Ureter (tissue), 1 donor: Measurements from ENCODE around the gene SLC22A16. TPM values are rescaled to one million over a fixed set of nuclear protein-coding genes. Genes with fewer than 3 reads are reported as not detected.
"Not testable (repeated sequence)": the region's sequence is repeated elsewhere in the genome, so short reads cannot be mapped to it uniquely, and the experiment has no call there.

Source experiments
- DNase-seq: peaks from one replicate; pipeline ENCODE4 v3.0.0-alpha.2; 2020; ENCODE audit warnings: low spot score
- total RNA-seq: library from RNA; stranded (reverse); gene quantifications from one replicate; pipeline ENCODE4 v1.2.4, GENCODE V29; 2023
- donor health status: DM: yes; HTN: yes; CAD: no.

SLC22A16 gene, protein sequence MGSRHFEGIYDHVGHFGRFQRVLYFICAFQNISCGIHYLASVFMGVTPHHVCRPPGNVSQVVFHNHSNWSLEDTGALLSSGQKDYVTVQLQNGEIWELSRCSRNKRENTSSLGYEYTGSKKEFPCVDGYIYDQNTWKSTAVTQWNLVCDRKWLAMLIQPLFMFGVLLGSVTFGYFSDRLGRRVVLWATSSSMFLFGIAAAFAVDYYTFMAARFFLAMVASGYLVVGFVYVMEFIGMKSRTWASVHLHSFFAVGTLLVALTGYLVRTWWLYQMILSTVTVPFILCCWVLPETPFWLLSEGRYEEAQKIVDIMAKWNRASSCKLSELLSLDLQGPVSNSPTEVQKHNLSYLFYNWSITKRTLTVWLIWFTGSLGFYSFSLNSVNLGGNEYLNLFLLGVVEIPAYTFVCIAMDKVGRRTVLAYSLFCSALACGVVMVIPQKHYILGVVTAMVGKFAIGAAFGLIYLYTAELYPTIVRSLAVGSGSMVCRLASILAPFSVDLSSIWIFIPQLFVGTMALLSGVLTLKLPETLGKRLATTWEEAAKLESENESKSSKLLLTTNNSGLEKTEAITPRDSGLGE
- total RNA-seq: not detected

DNA sequence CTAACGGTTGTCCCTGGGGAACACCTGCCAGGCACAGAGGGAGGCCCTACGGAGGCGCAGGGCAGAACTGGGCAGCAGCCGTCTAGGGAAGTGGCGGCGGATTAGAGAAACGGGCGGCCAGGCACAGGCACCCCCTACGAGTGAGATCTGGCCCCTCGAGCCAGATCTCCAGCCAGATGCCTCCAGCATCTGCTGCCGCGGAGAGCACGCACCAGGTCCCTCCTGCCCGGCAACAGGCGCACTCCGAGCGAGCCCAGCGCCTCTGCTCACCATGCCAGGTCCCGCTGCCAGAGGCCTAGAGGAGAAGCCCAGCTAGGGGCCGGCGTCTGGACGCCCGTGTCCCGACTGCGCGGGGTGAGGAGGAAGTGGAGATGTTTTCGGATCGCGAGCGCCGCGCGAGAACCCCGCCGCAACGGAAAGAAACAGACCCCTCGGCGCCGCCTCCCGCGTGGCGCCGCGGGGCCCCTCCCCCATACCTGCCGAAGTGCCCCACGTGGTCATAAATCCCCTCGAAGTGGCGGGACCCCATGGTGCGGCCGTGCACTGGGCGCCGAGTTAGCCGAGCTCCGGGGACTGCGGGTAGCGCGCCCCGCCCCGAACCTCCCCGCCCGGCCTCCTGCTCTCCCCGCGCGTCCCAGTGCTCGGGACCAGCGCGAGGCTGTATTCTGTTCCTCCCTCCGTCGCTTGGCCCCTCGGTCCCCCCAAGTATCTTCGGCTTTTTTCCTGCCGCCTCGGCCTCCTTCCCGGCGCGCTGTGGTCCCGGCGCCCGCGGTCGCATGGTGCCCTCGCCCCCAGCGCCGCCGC lies at the start of gene SLC22A16:
Gene SLC22A16 (minus strand): TSS at position 568 of the 804 bp plus-strand sequence. CDS start 39 bp downstream, at position 529.
- DNase-seq: no peak

DNA sequence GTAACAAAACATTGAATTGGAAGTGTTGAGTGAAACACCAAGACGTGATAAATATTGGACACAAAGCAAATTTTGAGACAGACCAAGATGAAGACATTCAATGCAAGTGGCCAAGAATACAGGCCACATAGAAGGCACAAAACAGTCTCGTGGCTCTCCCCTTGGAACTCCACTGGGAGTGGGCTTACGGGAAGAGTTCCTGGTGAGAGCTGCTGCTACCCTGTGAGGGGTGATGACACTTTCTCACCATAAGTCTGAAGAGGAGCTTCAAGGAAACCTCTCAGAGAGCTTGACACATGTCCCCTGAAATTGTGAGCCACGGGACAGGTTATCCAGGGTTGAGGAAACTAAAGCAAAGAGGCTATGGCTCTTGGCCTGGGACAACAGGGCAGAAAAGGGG lies 48.6 kb upstream of the SLC22A16 start:
- DNase-seq: no peak

DNA sequence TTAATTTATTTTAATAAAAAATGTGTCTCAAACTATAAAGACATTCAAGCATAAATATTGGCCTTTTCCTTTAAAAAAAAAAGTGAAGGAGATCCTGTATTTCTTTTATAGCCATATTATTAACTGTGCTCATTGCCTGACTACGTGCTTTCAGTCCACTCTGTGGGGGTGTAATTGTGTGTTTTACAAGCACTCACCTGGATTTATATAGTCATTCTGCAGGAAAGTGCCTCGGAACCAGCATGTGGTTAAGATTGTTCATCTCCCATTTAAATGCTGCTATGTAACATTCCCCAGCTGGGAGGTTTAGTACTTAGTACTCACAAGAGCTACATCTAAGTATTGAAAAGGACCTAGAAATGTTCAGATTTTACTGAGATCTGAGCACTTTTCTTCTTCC lies 47.9 kb upstream of the SLC22A16 start:
- DNase-seq: no peak

DNA sequence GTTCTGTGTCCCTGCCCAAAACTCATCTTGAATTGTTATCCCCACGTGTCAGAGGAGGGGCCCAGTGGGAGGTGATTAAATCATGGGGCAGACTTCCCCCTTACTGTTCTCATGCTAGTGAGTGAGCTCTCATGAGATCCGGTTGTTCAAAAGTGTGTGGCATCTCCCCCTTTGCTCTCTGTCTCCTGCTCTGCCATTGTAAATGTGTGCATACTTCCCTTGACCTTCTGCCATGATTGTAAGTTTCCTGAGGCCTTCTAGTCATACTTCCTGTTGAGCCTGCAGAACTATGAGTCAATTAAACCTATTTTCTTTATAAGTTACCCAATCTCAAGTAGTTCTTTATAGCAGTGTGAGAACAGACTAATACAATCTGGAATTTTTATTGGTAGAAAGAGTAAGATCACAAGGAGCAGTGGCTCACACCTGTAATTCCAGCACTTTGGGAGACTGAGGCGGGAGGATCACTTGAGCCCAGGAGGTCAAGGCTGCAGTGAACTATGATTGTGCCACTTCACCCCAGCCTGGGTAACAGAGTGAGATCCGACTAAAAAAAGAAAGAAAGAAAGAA lies 47.1 kb upstream of the SLC22A16 start:
- no peak for DNase-seq

DNA sequence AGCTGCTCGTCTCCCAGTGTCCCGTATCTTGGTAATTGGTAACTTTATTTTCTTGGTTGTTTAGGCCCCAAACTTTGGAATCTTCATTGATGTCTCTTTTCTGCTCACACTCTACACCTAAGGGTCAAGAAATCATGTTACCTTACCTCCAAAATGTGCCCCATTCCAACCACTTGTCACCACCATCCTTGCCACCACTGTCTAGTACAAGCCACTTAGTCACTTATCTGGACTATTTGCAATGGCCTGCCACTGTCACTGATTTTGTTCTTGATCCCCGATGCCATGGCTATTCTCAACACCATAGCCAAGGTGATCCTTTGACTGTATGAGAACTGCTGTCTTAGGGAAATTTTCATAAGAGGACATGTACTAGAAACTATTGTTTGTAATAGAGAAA lies 46.0 kb upstream of the SLC22A16 start:
- DNase-seq: no peak

DNA sequence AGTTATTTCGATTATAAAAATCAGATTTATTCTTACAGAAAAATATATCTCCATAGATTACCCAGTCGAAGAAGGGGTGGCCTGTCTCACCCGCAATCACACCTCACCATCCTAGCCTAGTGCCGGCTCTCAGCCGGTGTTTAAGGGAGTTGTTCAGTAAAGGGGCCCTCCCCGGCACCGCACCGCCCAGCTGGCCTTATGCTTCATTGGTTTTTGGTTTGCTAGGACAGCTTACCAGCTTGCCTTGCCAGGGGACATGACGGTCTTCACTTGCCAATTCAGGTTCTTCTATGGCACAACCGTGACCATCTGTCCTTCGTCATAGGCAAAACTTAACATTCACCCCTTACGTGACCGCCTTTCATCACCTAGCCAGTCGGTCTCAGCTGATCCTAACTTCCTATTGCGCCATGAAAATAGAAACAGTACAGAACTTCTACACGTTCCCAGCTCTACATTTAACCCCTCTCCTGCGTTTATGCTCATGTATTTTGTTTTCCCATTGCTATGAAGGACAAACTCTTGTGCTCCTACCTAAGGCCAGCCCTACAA lies 44.7 kb upstream of the SLC22A16 start:
- no peak for DNase-seq

DNA sequence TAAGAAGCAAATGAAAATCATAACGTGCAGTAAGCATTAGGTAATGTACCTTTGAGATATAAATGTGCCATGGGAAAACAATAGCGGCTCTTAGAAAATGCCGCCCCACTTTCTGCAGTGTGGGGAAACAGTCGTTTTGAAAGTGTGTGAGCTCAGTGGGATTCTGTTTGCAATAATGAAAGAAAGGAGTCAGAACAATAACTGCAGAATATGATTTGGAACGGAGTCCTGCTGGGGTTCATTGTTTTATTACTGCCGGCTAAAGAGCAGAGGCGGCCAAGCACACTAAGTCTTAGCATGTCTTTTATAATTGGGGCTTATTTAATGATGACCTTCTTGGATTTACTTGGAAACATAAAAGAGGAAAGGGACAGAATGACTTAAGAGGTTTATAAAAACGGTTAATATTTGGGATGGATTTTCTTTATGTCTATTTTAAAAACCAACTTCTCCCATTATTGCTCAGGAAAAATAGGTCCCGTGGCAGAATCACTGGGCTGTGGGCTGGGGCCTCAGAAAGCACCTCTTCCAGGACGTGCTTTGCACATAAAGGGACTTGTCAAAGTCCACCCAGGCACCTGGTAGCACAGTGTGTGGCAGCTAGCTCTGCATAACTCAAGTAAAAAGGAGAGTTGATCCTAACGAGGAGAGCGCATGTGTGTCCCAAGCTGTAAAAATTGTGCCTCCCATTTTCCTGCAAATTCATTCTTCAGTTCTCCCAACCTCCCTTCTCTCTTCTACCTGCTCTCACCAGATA lies 44.0 kb upstream of the SLC22A16 start:
- no peak for DNase-seq

DNA sequence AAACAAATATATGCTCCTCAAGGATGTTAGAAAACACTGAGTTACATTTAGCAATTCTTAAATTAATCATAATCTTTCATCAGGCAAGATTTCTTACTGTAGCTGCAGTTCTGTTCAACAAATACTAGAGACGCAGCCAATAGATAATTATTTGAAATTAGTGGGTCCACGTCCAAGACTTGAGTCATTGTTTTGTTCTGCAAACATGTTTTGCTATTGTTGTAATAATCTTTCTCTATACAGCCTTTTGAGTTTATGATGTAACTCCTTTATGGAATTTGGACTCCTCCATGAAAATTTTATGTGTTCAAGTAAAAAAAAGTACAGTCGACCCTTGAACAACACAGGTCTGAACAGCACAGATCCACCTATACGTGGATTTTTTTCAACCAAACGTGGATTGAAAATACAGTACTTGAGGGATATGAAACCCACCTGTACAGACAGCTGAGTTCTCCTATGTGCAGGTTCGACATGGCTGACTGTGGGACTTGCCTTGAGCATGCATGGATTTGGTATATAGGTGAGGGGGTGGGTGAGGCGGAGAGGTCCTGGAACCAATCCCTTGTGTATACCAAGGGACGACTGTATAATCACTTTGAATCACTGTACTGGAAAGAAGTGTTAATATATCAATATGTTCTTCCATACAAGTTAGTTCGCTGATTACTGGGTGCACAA lies 41.3 kb upstream of the SLC22A16 start:
- DNase-seq: no peak

DNA sequence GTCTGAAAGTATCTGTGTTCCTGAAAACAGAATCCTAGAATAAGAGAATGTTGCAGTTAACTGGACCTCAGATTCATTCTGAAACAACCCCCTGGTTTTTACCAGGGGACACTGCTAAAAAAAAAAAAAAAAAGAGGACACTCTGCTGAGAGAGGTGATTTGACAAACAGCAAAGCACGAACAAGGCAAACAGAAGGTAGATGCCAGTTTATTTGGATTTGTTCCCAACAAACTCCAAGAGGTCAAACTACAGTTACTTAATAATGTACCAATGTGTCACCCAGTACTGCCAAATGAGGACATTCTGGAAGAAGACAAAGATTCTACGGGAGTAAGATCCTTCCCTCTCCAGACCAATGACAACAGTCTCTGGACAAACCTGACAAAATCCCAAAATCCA lies 40.6 kb upstream of the SLC22A16 start:
- DNase-seq: no peak

DNA sequence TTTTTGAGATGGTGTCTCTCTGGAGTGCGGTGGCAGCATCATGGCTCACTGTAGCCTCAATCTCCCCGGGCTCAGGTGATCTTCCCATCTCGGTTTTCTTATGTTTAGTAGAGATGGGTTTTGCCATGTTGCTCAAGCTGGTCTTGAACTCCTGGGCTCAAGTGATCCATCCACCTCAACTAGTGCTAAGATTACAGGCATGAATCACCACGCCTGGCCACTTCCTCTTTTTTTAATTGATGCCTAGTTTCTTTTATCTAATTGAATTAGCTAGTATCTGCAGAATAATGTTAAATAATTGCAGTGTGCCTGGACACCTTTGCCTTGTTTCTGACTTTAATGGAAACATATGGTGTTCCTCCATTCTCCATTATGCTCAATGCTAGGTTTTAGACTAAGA lies 38.4 kb upstream of the SLC22A16 start:
- DNase-seq: no peak

DNA sequence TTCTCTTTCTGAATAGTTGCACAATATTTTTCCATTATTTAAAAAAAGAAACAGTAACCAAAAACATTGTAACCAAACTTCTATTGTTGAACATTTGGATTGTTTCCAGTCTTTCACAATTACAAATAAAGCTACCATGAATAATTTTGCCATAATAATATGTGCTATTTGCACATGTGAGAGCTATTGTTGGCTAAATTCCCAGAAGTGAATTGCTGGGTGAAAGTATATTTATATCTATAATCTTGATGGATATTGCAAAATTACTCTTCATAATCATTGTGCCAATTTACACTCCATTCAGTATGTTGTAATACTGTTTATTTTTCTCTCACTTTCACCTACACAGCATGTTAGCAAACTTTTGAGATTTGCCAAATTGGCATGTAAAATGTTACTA lies 36.6 kb upstream of the SLC22A16 start:
- DNase-seq: no peak

DNA sequence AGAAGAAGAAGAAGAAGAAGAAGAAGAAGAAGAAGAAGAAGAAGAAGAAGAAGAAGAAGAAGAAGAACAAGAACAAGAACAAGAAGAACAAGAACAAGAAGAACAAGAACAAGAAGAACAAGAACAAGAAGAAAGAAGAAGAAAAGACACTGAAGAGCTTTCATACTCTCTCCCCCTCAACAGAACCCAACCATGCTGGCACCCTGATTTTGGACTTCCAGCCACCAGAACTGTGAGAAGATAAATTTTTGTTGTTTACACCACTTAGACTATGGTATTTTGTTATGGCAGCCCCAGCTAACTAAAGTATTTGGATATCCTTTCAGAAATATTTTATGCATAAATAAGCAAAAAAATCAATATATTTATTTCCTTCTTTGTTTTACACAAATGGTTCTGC lies 36.1 kb upstream of the SLC22A16 start:
- DNase-seq: not testable (repeated sequence)

DNA sequence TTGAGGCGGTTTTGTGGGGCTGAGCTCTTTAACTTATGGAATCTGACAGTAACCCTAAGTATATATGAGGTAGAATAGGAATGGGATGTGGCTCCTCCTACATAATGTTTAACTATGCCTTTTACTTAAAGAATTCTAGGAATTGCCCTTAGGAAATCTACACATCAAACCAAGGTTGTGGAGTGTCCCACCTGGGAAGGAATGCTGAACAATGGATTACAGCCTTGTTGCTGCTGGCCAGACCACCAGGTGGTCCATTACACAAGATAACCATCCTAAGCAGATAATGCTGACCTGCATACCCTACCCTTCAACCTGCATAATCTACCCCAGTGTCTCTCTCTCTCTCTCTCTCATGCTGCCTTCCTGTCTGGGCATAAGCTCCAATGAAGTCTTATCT lies 35.0 kb upstream of the SLC22A16 start:
- DNase-seq: no peak

DNA sequence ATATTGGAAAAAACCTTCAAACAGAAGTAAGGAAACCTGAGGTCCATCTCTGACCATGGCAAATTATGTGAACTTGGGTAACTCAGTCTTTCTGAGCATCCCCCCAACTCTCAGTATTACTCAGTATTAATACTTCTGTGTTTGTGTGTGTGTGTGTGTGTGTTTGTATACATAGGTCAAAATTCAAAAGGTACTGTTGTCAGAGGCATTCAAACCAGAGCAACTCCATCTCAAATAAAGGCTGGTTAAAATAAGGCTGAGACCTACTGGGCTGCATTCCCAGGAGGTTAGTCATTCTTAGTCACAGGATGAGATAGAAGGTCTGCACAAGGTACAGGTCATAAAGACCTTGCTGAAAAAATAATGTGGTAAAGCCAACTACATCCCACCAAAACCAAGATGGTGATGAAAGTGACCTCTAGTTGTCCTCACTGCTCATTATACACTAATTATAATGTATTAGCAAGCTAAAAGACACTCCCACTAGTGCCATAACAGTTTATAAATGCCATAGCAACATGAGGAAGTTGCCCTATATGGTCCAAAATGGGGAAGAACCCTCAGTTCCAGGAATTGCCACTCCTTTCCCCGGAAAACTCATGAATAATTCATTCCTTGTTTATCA lies 33.3 kb upstream of the SLC22A16 start:
- DNase-seq: peak; percentile 53

DNA sequence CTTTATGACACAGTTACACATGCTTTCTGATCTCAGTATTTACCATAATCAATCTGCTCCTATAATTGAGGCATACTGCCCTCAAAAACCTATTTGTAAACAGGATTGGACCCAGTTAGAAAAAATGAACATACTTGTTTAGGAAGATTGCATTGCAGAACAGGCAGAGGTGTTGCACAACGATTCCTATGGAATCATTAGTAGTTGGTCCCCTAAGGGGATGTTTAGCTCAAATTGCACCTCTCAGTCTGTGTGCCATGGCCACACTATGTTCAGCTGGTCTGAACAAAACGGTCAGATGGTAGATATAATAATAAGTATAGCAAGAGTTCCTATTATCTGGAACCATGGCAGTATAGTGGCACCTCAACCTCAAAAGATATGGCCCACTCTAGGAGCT lies 28.5 kb upstream of the SLC22A16 start:
- not testable (repeated sequence) for DNase-seq

DNA sequence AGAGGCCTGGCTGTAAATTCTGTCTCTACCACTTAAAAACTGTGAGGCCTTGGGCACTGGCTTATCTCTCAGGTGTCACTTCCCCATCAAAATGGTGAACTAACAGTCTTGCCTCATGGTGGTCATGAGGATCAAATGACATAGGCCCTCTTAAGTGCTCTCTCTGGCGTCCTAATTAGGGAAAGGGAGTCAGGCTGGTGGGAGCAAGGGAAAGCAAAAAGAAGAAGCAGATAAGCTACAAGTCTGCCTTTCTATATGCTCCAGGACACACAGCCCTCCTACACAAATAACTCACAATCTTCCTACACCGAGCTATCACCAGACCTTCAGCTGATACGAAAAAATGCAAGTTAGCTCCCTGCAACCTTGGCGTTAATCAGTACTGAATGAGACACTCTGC lies 19.5 kb upstream of the SLC22A16 start:
- DNase-seq: no peak

DNA sequence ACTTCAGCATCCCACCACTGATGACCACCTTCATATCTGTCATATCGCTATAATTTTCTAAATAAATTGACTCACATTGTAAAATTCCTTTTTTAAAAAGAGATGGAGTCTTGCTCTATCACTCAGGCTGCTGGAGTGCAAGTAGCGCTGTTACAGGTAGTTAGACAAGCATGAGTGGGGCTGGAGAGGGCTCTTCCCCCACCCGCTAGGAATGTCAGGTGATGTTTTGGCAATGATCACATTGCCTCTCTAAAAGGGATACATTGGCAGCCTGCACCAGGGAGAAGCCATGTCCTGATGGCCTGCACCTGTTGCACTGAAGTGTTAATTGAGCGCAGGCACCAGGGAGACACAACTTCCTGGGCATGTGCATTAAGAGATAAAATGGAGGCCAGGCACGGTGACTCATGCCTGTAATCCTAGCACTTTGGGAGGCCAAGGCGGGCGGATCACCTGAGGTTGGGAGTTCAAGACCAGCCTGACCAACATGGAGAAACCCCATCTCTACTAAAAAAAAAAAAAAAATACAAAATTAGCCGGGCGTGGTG lies 16.9 kb upstream of the SLC22A16 start:
- DNase-seq: no peak

DNA sequence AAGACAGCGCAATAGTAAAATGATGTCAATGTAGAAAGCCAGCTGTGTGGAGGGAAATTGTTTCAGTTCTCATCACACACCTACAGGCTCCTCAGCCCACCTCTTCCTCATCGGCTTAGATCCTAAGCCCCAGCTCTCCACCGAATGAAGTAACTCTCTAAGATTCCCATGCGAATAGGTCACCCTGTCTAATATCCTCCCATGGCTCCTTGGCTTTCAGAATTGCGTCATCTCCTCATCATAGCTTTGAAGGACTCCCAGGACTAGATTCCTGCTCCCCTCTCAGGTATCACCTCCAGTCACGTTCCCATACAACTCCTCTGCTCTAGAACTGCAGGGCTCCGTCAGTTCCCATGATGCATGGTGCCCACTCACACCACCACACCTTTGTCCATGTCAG lies 16.2 kb upstream of the SLC22A16 start:
- no peak for DNase-seq

DNA sequence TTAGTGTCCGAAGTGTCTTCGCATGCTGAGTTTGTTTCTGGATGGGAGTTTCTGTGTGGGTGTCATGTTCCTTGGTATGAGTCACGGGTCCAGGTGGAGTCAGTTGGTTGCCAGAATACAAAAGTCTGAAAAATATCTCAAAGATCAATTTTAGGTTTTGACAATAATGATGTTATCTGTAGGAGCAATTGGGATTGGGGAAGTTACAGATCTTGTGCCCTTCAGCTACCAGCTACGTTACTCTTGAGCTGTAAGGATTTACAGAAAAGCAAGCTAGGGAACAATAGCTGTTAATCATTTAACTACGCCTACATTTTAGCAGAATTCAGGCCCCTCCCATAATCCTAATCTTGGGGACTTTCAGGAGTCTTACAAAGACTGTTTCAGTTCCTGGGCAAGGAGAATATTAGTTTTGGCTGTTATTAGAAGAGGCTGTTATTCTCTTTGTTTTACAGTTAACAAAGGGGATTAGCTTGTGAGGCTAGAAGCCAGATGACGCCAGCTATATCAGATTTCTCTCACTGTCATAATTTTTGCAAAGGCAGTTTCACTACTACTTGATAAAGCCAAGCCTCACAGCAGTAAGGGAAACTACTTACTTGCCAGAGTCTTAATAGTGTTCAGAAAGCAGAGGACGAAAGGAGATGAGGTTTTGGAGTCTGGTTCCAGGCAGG lies 15.4 kb upstream of the SLC22A16 start:
- no peak for DNase-seq

DNA sequence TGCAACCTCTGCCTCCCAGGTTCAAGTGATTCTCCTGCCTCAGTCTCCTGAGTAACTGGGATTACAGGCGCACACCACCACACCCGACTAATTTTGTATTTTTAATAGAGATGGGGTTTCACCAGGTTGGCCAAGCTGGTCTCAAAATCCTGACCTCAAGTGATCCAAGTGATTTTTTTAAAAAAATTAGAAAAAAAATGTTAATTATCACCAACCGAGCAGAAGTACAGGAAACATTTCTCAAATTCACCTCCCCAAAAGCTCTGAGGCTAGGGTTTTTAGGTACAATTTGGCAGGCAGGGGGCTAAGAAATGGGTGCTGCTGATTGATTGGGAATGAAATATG lies 14.9 kb upstream of the SLC22A16 start:
- DNase-seq: no peak
